HK-2 (cell line): ENCODE results near the gene TMEM181.
A peak's percentile ranks its signal among the peaks of the same experiment; 100 is the strongest.
"Not testable (repeated sequence)": the region's sequence is repeated elsewhere in the genome, so short reads cannot be mapped to it uniquely, and the experiment has no call there.

ENCODE experiments used
- DNase-seq: peaks from one replicate; pipeline ENCODE4 v3.0.0-alpha.2; 2018; ENCODE audit not compliant: unreplicated experiment

The TMEM181 gene

DNA sequence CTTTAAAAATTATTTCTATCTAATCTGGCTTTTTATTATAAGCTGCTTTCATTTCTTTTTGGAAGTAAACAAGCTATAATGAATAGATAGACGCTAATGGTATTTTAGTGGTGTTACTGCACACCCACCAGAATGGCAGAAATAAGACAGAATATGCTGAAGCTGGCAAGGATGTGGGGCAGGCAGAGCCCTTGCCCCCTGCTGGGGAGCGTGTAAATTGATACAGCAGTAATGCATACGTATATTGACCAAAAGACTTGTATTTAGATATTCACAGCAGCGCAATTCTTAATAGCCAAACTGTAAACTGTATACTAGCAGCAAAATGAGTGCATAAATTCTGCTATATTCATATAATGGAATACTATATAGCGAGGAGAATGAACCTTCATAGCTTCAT, 35.3 kb downstream of the TMEM181 start:
- DNase-seq = no peak

DNA sequence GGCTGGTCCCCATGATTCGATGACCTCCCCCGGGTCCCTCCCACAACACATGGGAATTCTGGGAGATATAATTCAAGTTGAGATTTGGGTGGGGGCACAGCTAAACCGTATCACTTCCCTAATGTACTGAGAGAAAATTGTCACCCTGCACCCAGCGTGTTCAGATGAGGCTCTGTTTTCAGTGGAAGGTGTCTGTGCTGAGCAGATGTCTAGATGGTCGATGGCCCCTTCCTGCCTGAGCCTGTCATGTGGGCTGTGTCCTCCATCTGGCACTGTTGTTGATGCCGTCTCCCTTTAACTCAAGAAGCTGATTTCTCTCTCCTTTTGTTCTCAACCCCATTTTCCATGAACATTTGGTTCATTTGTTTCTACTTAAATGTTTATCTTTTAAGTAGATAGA, 37.0 kb downstream of the TMEM181 start:
- DNase-seq = no peak

DNA sequence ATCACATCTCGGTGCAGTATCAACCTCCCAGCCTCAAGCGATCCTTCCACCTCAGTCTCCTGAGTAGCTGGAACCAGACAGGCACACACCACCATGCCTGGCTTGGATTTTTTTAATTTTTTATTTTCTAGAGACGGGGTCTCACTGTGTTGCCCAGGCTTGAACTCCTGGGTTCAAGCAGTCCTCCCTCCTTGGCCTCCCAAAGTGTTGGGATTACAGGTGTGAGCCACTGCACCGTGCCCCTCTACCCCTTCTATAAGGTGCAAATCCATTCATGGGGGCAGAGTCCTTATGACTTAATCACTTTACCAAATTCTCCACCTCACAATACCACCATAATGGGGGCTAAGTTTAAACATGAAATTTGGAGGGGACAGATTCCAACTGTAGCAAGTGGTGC, 37.7 kb downstream of the TMEM181 start:
- no peak for DNase-seq

DNA sequence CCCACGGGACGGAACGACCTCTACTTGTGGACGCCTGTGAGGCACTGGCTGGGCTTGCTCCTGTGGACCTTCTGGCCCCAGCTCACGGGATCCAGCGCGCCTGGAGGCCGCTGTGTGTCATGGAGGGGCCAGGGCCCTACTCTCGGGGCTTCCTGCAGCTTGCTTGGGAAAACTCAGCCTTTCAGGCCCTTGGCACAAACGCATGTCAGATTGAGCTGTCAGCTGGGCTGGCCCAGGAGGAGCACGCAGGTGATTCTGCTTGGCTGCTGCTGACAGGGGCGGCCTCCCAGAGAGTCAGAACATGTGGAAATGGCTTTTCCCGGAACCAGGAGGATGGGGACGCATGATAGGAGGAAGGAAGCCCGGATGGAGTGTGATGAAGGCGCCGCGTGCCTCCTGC, 39.7 kb downstream of the TMEM181 start:
- DNase-seq = no peak

DNA sequence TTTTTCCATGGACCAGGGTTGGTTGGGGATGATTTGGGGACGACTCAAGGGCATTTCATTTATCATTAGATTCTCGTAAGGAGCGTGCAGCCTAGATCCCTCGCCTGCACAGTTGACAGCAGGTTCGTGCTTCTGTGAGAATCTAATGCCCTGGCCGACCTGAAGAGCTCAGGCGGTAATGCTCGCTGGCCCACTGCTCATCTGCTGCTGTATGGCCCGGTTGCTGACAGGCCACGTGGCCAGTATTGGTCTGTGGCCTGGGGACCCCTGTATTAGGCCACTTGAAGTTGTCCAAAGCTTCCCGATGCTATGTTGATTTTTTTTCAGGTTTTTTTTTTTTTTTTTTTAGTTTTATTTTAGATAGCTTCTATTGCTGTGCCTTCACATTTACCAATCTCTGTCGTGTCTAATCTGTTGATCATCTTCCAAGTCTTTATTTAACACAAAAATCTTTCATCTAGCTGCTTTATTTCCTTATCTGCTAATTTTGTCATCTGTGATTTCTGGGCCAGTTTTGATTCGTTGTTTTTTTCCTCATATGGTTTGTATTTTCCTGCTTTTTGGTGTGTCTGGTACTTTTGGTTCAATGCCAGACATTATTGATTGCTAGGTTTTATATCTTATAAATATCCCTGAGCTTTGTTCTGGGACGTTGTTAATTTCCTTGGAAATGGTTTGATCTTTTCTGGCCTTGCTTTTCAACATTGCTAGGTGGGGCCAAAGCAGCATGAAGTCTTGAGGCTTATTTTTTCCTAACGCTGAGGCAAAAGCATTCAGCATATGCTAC, 43.6 kb downstream of the TMEM181 start:
- no peak for DNase-seq

DNA sequence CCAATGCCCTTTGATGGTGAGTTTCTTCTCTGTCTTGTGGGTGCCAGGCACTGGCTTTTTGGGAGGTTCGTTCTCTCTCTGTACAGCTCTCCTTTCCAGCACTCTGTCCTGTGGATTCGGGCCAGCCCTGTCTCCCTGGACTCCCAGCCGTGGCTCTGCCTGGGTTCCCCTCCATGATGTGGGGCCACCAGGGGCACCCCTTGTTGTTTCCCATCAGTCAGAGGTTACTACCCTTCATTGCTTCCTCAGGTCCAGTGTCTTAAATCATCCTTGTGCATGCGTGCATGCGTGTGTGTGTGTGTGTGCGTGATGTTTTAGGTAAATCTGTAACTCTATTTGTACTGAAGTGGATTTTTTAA, 44.1 kb downstream of the TMEM181 start:
- DNase-seq = no peak

DNA sequence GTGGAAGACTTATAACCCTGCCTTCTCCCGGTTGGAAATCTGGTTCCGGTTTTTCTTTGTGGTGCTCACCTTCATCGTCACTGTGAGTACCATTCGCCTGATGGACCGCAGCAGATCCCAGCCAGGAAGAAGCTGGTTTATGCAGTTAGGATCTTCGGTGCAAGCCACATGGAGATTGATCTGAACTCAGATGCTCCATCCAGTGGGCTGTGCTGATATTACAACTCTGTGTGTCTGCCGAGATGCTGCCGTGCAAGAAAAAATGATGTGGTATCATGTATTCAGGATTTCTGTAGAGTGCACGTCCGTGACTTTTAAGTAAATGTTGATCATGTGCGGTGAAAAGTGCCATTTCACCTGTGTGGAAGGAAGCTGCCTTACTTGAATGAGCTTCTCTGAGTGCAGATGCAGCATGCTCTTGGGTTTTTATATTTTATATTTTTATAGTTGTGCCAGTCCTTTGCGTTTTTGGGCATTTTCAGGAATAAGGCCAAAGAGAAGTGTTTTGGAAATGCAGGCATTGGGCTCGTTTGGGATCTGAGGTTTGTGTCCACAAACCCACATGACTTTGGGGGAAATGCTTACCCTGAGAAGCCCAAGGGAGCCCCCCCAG, 45.5 kb downstream of the TMEM181 start:
- DNase-seq = peak; percentile 48

DNA sequence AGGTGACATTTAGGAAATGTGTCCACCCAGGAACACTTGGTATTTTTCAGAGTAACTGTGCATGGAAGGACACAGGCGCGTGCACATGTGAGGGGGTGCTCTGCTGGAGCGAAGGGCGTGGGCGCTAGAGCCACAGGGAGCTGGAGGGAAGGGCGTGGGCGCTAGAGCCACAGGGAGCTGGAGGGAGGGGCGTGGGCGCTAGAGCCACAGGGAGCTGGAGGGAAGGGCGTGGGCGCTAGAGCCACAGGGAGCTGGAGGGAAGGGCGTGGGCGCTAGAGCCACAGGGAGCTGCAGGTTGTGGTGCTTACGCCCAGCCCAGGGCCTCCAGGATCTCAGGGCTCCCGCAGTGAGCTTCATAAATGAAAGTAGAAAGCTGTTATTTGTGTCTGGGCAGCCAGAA, 46.1 kb downstream of the TMEM181 start:
- DNase-seq = not testable (repeated sequence)

DNA sequence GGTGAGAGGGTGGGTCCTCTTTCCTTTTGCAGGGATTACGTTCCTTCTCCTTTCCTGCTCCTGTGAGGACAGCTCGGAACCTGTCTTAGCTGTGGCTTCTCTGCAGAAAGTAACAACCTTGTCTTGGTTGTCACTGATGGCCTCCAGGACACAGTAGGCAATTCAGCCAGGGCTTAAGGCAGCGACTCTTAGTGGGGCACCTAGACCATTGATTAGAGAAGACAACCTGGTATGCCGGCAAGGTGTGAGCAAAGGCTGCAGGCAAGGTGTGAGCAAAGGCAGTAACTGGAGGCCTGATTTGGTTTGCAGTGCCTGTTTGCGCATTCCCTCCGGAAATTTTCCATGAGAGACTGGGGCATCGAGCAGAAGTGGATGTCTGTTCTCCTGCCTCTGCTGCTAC, 47.0 kb downstream of the TMEM181 start:
- no peak for DNase-seq

DNA sequence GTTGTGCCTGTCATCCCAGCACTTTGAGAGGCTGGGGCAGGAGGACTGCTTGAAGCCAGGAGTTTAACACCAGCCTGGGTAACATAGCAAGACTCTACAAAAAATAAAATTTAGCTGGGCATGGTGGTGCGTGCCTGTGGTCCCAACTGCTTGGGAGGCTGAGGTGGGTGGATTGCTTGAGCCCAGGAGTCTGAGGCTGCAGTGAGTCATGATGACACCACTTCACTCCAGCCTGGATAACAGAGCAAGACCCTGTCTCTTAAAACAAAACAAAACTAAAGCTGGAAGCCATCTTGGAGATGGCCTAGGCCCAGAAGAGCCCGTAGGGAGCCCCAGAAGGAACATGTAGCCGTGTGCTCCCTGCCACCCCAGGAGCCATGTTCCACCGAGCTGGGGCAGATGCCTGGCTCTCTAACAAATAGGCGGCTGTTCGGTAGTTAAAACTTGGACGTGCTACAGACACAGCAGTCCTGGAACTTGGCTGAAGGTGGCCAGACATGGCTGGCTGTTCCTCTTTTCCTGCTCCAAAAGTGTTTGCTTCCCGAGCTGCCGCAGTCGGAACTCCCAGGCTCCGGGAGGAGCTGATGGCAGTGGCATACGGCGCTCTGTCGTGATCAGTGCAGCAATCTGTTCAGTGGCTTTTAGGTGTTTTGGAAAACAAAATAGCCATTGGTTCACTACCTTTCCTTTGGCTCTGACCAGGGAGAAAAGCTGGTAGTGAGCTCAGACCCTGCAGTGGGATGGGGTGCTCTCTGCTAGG, 47.7 kb downstream of the TMEM181 start:
- no peak for DNase-seq

DNA sequence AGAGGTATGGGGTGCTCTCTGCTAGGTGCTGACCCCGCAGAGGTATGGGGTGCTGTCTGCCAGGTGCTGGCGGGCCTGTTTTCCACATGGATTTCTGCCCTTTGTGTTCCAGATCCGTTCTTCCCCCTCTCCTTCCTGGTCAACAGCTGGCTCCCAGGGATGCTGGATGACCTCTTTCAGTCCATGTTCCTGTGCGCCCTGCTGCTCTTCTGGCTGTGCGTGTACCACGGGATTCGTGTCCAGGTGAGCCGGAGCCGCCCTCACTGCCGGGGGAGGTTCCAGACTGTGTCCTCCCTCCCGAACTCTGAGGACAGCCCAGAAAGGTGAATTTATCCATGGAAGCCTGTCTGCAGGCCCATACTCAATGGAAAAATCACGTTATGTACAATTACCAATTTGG, 48.3 kb downstream of the TMEM181 start:
- no peak for DNase-seq

DNA sequence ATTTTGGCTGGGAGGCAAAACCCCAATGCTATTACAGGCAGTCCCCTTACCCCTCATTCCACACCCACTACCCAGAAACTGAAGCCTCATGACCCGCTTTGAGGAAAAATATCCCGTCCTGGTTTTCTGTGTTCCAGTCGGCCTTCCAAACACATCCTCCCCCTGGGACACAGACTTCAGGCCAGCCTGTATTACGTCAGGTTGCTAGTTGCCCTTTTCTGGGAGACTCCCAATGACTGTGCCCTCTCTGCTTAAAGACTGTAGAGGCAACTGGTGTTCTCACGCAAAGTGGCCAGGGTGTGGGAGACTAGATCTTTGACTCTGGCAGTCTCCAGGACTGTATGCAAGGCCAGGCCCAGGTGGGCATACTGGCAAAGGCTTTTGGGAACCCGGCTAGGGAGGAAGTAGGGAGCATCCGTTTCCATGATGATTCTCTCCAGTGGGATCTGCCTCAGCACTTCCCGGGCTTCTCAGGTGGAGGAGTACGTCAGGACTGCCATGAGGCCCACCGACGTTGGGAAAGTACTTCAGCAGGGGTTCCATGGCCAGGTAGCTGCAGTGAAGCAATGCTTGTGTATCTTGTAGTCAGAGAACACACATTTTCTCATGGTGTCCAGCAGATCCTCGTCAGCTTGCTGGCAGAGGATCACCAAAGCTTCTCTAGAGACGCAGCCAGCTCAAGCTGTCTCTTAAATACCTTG, 49.7 kb downstream of the TMEM181 start:
- DNase-seq = no peak

DNA sequence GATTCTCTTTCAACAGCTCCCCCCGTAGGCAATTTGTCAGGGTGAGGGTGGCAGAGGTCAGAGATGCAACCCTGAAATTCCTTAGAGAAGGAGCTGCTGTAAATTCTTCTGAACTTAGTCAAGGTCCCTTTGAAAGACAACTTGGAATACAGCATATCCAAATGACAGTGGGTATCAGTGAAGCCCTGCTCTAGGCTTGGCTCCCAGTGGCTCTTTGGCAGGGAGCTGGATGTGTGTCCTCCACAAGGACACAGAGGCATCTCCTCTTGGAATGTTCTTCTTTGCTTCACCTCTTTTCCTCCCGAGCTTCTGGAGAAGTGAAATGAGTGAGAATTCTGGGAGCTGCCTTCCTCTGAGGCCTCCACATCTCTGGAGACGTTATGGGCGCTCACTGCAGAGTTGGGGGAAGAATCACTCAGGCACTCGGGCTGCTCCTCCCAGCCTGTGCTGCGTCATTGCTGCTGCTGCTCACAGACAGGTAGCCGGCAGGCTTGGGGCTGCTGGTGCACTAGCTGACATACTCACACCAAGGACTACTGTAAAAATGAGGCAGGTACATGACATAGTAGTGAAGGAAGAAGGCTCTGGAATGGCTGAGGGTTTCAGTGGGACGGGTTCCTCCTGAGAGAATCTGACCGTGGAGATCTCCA, 50.6 kb downstream of the TMEM181 start:
- no peak for DNase-seq

DNA sequence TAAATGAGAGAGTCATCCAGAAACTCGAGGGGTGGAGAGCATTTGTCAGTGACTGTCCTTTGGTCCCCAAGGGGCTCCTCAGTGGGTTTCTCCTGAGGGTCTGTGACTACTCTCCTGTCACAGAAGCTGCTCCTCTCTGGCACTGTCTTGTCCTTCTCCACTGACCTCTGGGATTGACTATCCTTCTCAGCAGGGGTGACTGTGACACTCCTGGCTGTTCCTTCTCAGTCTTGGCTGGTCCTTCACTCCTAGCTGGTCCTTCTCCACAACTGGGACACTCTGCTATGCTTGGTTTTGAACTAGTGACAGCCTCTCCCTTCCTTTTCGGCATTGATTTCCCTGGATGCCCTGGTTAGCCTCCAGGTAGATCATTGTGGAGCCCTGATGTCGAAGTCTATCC, 51.1 kb downstream of the TMEM181 start:
- no peak for DNase-seq

DNA sequence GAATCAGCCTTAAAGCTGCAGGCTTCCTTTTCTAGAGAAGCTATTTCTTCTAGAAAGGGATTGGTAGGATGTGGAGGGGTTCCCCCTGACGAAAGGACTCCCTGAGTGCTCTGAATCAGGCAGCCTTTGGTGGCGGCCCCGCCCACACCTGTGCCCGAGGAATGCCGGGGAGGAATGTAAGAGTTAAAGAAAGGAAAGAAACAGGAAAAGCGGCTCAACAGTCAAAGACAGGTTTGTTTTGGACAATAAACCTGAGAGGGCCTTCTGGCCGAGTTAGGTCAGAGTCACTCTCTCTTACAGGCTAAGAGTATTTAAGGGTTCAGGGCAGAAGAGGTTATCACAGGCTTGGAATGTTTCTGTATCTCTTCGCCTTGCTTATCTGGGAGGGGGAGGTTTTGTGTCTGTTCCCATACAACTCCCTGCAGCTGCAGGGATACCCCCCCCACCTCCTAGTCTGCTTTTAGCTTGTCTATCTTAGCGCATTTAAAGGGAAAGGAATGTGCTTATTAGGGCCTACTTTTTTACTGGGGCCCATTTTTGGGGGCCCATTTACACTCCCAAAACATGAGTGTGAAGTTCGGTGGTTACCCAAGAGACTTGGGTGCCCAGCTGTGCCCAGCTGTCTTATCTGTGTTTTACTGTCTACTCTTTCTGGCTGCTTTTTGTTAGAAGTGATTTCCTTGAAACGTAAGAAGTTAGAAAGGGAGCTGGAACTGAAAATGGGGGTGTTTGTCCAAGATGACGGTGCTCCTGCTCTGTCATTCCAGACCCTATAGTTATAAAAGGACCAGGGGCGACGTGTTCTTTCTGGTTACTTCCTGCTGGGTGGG, 51.9 kb downstream of the TMEM181 start:
- no peak for DNase-seq

DNA sequence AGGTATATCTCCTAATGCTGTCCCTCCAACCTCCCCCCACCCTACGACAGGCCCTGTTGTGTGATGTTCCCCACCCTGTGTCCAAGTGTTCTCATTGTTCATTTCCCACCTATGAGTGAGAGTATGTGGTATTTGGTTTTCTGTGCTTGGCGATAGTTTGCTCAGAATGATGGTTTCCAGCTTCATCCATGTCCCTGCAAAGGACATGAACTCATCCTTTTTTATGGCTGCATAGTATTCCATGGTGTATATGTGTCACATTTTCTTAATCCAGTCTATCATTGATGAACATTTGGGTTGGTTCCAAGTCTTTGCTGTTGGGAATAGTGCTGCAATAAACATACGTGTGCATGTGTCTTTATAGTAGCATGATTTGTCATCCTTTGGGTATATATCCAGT, 54.7 kb downstream of the TMEM181 start:
- DNase-seq = not testable (repeated sequence)

DNA sequence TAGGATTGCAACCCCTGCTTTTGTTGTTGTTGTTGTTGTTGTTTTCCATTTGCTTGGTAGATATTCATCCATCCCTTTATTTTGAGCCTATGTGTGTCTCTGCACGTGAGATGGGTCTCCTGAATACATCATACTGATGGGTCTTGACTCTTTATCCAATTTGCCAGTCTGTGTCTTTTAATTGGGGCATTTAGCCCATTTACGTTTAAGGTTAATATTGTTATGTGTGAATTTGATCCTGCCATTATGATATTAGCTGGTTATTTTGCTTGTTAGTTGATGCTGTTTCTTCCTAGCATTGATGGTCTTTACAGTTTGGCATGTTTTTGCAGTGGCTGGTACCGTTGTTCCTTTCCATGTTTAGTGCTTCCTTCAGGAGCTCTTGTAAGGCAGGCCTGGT, 58.4 kb downstream of the TMEM181 start:
- DNase-seq = not testable (repeated sequence)

DNA sequence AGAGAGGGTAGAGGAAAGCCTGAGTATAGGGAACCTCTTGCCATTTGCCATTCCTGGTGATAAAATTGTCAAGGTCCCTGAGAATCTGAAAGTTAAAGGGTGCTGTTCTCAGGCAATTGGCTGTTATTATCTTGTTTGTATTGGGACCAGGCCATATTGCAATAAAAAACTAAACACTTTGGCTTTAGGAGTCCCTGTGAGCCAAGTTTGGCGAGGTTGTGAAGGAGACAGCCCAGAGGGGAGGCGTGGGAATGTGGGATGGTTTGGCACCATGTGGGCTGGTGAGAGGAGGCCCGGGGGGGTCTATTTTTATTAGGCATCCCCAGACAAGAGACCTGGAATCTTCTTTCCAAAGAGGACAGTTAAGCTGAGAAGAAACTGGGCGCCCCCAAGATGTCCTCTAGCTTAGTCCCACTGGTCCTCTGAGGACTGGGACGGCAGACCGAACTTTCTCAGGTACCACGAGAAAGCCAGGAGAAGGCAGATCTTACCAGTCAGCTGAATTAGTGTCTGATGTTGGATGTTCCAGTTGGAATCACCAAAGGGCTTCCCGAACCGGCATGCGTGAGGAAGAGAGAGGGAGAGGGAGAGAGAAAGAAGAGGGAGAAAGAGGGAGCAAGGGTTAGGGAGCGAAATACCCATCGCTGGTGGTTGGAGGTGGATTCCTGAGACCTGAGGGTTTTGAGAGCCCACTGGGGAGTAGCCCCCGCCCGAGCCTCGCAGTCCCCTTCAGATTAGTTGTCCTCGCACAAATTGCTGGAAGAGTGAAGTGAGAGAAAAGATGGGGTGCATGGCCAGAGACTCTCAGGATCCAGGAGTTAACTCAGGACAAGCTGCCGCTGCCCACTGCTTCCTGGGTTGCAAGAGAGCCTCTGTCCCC, 60.3 kb downstream of the TMEM181 start:
- DNase-seq = no peak

DNA sequence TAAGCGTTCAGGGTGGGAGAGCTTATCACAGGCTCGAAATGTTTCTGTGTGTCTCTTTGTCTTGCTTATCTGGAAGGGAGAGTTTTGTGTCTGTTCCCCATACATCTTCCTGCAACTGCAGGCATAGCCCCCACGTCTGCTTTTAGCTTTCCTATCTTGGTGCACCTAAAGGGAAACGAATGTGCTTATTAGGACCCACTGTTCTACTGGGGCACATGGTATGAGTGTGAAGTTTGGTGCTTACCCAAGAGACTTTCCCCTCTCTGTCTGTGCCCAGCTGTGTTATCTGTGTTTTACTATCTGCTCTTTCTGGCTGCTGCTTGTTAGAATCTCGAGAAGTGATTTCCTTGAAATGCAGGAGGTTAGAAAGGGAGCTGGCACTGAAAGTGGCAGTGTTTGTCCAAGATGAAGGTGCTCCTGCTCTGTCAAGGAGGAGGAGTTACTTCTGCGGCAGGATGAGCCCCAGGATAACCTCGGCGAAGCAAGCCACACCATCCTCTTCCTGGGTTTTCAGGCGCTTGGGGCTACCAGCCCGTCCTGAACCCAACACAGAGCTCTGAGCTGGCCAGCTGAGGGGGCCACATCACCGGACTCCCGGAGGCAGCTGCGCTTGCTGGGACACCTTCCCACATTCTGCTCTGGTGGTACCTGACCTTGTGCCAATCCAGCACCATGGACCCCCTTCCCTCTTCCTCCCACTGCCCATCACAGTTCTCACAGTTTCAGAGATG, 61.2 kb downstream of the TMEM181 start:
- no peak for DNase-seq
